ENCODE data around the gene ROR1. TPM values are rescaled to one million over a fixed set of nuclear protein-coding genes. Genes with fewer than 3 reads are reported as not detected.

ROR1 gene
- total and polyA plus RNA-seq, 2 of the 13 experiments (the other 11 are each of a cell fraction or from before 2014, with no cell fraction given): 0.58 to 2.3 TPM

DNA sequence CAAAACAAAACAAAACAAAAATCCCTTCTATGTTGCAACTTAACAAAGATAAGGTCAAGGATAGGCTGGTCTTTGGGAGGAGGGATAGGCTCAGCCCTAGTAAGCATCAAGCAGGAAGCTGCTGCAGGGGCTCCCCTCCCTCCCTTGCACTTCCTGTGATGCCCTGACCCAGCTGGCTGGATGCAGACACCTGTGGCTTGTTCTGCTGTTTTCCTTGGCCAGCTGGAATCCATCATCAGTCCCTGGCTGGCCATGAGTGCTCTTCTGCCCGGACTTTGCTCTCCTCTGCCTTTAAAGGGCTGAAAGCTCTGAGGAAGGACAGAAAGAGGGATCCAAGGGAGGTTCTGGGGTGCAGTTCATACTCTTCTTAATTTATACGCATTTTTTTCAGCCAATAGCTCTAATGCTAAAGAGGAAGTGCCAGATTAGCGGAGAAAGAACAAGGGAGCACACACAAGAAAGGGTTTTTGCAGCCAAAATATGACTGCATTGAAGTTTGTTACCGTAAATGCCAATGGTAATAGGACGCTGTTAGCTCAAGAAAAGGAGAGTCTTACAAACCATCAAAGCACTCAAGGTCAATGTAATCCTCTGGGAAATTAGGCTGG, 409.7 kb downstream of the ROR1 start:
- no TSS peak for BruUV-seq (replicated peaks)

DNA sequence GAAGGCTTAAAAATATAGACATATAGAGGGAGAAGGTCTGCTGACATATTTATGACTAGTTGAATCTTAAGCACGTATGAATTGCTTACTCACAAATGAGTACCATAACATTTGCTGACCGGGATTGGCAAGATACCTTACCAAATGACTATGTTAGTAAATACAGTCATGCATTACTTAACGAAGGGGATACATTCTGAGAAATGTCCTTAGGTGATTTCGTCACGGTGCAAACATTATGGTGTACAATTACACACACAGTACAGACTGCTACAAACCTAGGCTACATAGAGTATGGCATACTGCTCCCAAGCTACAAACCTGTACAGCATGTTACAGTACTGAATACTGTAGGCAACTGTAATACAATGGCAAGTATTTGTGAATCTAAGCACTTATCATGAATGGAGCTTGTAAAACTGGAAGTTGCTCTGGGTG, 410.2 kb downstream of the ROR1 start:
- WGBS (ENCODE audit: low lambda C conversion rate): 19% methylated on average over 5 of the region's 5 CpGs
- BruUV-seq (replicated peaks): no TSS peak
- Histone ChIP-seq H3K27me3 (ENCODE audit: control insufficient read depth in 1 of 2, insufficient read depth in 2 of 2, low read length in 2 of 2) (no peaks in the 10 kb centered on the region), H3K9me3 (ENCODE audit: low read length) (no peaks in the 10 kb centered on the region), H3K79me2 (ENCODE audit: insufficient read depth, low read length) (no peaks in the 10 kb centered on the region), H3K27ac (ENCODE audit: extremely low read length, insufficient read depth, low read length) (no peak overlapping the region), H3K9ac (ENCODE audit: insufficient read depth, low read depth, low read length) (no peak overlapping the region), H2AFZ (ENCODE audit: low read length) (no peak overlapping the region), H3K4me2 (ENCODE audit: low read depth, low read length) (no peak overlapping the region), H3K4me1 (ENCODE audit: insufficient read depth, low read length) (peaks cover 21% of the 10 kb centered on the region), H3K4me3 (replicated peaks in 1 of 3; ENCODE audit: insufficient read depth in 1 of 3, low read depth in 2 of 3, low read length in 3 of 3) (no peak overlapping the region), H3K36me3 (replicated peaks in 1 of 2; ENCODE audit: control insufficient read depth in 1 of 2, insufficient read depth in 2 of 2, low read length in 2 of 2) (no peaks in the 10 kb centered on the region), H4K20me1 (ENCODE audit: insufficient read depth, low read length) (no peaks in the 10 kb centered on the region)
- ATAC-seq (no peak; the same call in 2 of the 3 replicates), FAIRE-seq (no peak), DNase-seq (ENCODE audit: low spot score) (no peak)
- intact Hi-C loops (cut with micrococcal nuclease; ENCODE audit: unreplicated experiment) (no loop called here), in situ Hi-C loops (cut with HindIII; ENCODE audit: extremely low pct_ligation_motif_present, low pct_unique_long_range_greater_than_20kb) (no loop called here)
- ChIA-PET POLR2A (no interaction called here), CTCF (ENCODE audit: low intra/inter-chr PET ratio, low total read pairs) (no interaction called here)
- TF ChIP-seq, protein P1, sequence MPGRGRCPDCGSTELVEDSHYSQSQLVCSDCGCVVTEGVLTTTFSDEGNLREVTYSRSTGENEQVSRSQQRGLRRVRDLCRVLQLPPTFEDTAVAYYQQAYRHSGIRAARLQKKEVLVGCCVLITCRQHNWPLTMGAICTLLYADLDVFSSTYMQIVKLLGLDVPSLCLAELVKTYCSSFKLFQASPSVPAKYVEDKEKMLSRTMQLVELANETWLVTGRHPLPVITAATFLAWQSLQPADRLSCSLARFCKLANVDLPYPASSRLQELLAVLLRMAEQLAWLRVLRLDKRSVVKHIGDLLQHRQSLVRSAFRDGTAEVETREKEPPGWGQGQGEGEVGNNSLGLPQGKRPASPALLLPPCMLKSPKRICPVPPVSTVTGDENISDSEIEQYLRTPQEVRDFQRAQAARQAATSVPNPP (CRISPR knock-in tag; IDR thresholded peaks at IDR 0.05): no peak
- TF ChIP-seq, protein P2, sequence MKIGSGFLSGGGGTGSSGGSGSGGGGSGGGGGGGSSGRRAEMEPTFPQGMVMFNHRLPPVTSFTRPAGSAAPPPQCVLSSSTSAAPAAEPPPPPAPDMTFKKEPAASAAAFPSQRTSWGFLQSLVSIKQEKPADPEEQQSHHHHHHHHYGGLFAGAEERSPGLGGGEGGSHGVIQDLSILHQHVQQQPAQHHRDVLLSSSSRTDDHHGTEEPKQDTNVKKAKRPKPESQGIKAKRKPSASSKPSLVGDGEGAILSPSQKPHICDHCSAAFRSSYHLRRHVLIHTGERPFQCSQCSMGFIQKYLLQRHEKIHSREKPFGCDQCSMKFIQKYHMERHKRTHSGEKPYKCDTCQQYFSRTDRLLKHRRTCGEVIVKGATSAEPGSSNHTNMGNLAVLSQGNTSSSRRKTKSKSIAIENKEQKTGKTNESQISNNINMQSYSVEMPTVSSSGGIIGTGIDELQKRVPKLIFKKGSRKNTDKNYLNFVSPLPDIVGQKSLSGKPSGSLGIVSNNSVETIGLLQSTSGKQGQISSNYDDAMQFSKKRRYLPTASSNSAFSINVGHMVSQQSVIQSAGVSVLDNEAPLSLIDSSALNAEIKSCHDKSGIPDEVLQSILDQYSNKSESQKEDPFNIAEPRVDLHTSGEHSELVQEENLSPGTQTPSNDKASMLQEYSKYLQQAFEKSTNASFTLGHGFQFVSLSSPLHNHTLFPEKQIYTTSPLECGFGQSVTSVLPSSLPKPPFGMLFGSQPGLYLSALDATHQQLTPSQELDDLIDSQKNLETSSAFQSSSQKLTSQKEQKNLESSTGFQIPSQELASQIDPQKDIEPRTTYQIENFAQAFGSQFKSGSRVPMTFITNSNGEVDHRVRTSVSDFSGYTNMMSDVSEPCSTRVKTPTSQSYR (CRISPR knock-in tag; IDR thresholded peaks at IDR 0.05; ENCODE audit: borderline replicate concordance): no peak
- TF ChIP-seq RBM39 (IDR thresholded peaks at IDR 0.05; ENCODE audit: low read depth, low read length, poor library complexity, severe bottlenecking): no peak
- no peak for TF ChIP-seq DMAP1 (CRISPR knock-in tag; IDR thresholded peaks at IDR 0.05)
- TF ChIP-seq NCOA1 (CRISPR knock-in tag; IDR thresholded peaks at IDR 0.05): no peak
- TF ChIP-seq ZNF781 (CRISPR knock-in tag; IDR thresholded peaks at IDR 0.05; ENCODE audit: borderline replicate concordance, not compliant biosample characterization): no peak
- no peak for TF ChIP-seq SMC3 (IDR thresholded peaks at IDR 0.05; ENCODE audit: low read length)
- no peak for TF ChIP-seq ZNF235 (CRISPR knock-in tag; IDR thresholded peaks at IDR 0.05; ENCODE audit: borderline replicate concordance)

More for the DNA sequence above, 409.7 kb downstream of the ROR1 start:
- DNase-seq (ENCODE audit: low spot score): no peak
- Histone ChIP-seq H3K9me3 (ENCODE audit: low read length) (no peaks in the 10 kb centered on the region), H3K36me3 (replicated peaks in 1 of 2; ENCODE audit: control insufficient read depth in 1 of 2, insufficient read depth in 2 of 2, low read length in 2 of 2) (no peaks in the 10 kb centered on the region), H3K4me1 (ENCODE audit: insufficient read depth, low read length) (peaks cover 21% of the 10 kb centered on the region), H3K27me3 (ENCODE audit: control insufficient read depth in 1 of 2, insufficient read depth in 2 of 2, low read length in 2 of 2) (no peaks in the 10 kb centered on the region), H3K4me2 (ENCODE audit: low read depth, low read length) (no peak overlapping the region), H3K9ac (ENCODE audit: insufficient read depth, low read depth, low read length) (no peak overlapping the region), H3K27ac (ENCODE audit: extremely low read length, insufficient read depth, low read length) (no peak overlapping the region), H2AFZ (ENCODE audit: low read length) (no peak overlapping the region), H4K20me1 (ENCODE audit: insufficient read depth, low read length) (no peaks in the 10 kb centered on the region), H3K4me3 (replicated peaks in 1 of 3; ENCODE audit: insufficient read depth in 1 of 3, low read depth in 2 of 3, low read length in 3 of 3) (no peak overlapping the region), H3K79me2 (ENCODE audit: insufficient read depth, low read length) (no peaks in the 10 kb centered on the region)
- WGBS (ENCODE audit: low lambda C conversion rate): 42% methylated on average over 5 of the region's 5 CpGs
- FAIRE-seq: no peak
- no peak for TF ChIP-seq SMARCE1 (IDR thresholded peaks at IDR 0.05; ENCODE audit: borderline replicate concordance)
- no peak for TF ChIP-seq KAT8 (CRISPR knock-in tag; IDR thresholded peaks at IDR 0.05)
- TF ChIP-seq, protein P3, sequence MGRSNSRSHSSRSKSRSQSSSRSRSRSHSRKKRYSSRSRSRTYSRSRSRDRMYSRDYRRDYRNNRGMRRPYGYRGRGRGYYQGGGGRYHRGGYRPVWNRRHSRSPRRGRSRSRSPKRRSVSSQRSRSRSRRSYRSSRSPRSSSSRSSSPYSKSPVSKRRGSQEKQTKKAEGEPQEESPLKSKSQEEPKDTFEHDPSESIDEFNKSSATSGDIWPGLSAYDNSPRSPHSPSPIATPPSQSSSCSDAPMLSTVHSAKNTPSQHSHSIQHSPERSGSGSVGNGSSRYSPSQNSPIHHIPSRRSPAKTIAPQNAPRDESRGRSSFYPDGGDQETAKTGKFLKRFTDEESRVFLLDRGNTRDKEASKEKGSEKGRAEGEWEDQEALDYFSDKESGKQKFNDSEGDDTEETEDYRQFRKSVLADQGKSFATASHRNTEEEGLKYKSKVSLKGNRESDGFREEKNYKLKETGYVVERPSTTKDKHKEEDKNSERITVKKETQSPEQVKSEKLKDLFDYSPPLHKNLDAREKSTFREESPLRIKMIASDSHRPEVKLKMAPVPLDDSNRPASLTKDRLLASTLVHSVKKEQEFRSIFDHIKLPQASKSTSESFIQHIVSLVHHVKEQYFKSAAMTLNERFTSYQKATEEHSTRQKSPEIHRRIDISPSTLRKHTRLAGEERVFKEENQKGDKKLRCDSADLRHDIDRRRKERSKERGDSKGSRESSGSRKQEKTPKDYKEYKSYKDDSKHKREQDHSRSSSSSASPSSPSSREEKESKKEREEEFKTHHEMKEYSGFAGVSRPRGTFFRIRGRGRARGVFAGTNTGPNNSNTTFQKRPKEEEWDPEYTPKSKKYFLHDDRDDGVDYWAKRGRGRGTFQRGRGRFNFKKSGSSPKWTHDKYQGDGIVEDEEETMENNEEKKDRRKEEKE (IDR thresholded peaks at IDR 0.05): no peak
- ATAC-seq: peak; percentile 62
- intact Hi-C loops (cut with micrococcal nuclease; ENCODE audit: unreplicated experiment): no loop called here
- ChIA-PET CTCF (ENCODE audit: low intra/inter-chr PET ratio, low total read pairs) (no interaction called here), POLR2A (no interaction called here)
- in situ Hi-C loops (cut with HindIII; ENCODE audit: extremely low pct_ligation_motif_present, low pct_unique_long_range_greater_than_20kb): no loop called here

Data from HepG2 (cell line).